ENCODE results near the gene MYRIP. TPM values are rescaled to one million over a fixed set of nuclear protein-coding genes. Genes with fewer than 3 reads are reported as not detected.
A peak's percentile ranks its signal among the peaks of the same experiment; 100 is the strongest.

MYRIP gene
- total and polyA plus RNA-seq, 2 experiments from 2014 or later = 1.5 to 1.8 TPM

DNA sequence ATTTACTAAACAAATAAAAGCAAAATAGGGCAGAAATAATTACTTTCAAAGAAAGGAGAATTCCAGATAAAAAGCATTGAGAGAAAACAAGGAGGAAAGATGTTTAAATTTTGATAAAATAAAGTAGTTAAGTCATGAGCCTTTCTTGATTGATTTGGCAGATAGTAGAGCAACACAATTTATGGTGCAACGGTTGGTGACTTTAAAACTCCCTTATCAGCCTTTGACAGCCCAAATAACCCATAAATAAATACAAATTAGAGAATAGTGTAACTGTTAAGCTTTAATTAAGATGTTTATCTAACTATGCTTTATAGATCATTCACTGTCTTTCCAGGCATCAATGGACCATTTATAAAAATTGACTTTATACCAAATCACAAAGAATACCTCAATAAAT lies 446.1 kb downstream of the MYRIP start:
- ATAC-seq (no peak), DNase-seq (ENCODE audit: low spot score) (no peak)
- Mint-ChIP-seq H3K9me3 (no peaks in the 10 kb centered on the region), H3K4me3 (no peak overlapping the region), H3K4me1 (peaks cover 10% of the 10 kb centered on the region), H3K27me3 (ENCODE audit: insufficient read depth, low read depth, poor library complexity) (no peaks in the 10 kb centered on the region), H3K36me3 (ENCODE audit: low read depth) (no peaks in the 10 kb centered on the region), H3K27ac (peak overlapping the region; percentile 73; the same call in 1 of the 2 replicates)
- Histone ChIP-seq H3F3A (replicated peaks; ENCODE audit: low read depth) (no peaks in the 10 kb centered on the region), H3K27me3 (ENCODE audit: insufficient read depth) (no peaks in the 10 kb centered on the region), H3K27ac (ENCODE audit: low read depth) (no peak overlapping the region), H3K36me3 (ENCODE audit: insufficient read depth) (no peaks in the 10 kb centered on the region), H4K20me1 (replicated peaks; ENCODE audit: insufficient read depth) (no peaks in the 10 kb centered on the region), H3K9me2 (ENCODE audit: insufficient read depth) (no peaks in the 10 kb centered on the region), H3K4me3 (no peak overlapping the region), H3K4me1 (ENCODE audit: insufficient read depth) (peaks cover 15% of the 10 kb centered on the region), H3K4me2 (no peak overlapping the region), H3K79me2 (replicated peaks; ENCODE audit: insufficient read depth) (no peaks in the 10 kb centered on the region), H2AFZ (no peak overlapping the region)
- TF ChIP-seq STAT1 (IDR thresholded peaks at IDR 0.05; ENCODE audit: unreplicated experiment) (no peak), NANOG (IDR thresholded peaks at IDR 0.05; ENCODE audit: borderline replicate concordance) (no peak), EZH2 (IDR thresholded peaks at IDR 0.05; ENCODE audit: low read depth, unreplicated experiment) (no peak), CREB1 (CRISPR knock-in tag; IDR thresholded peaks at IDR 0.05; ENCODE audit: low read depth) (no peak), CTCF (conservative IDR thresholded peaks at IDR 0.05; ENCODE audit: low read depth in 2 of 2) (no peak)
- TF ChIP-seq, protein P1, sequence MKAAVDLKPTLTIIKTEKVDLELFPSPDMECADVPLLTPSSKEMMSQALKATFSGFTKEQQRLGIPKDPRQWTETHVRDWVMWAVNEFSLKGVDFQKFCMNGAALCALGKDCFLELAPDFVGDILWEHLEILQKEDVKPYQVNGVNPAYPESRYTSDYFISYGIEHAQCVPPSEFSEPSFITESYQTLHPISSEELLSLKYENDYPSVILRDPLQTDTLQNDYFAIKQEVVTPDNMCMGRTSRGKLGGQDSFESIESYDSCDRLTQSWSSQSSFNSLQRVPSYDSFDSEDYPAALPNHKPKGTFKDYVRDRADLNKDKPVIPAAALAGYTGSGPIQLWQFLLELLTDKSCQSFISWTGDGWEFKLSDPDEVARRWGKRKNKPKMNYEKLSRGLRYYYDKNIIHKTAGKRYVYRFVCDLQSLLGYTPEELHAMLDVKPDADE (IDR thresholded peaks at IDR 0.05) = no peak
- TF ChIP-seq, protein P2, sequence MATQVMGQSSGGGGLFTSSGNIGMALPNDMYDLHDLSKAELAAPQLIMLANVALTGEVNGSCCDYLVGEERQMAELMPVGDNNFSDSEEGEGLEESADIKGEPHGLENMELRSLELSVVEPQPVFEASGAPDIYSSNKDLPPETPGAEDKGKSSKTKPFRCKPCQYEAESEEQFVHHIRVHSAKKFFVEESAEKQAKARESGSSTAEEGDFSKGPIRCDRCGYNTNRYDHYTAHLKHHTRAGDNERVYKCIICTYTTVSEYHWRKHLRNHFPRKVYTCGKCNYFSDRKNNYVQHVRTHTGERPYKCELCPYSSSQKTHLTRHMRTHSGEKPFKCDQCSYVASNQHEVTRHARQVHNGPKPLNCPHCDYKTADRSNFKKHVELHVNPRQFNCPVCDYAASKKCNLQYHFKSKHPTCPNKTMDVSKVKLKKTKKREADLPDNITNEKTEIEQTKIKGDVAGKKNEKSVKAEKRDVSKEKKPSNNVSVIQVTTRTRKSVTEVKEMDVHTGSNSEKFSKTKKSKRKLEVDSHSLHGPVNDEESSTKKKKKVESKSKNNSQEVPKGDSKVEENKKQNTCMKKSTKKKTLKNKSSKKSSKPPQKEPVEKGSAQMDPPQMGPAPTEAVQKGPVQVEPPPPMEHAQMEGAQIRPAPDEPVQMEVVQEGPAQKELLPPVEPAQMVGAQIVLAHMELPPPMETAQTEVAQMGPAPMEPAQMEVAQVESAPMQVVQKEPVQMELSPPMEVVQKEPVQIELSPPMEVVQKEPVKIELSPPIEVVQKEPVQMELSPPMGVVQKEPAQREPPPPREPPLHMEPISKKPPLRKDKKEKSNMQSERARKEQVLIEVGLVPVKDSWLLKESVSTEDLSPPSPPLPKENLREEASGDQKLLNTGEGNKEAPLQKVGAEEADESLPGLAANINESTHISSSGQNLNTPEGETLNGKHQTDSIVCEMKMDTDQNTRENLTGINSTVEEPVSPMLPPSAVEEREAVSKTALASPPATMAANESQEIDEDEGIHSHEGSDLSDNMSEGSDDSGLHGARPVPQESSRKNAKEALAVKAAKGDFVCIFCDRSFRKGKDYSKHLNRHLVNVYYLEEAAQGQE (IDR thresholded peaks at IDR 0.05; ENCODE audit: unreplicated experiment) = no peak

- Mint-ChIP-seq H3K36me3 (ENCODE audit: low read depth) (no peaks in the 10 kb centered on the region), H3K4me3 (no peak overlapping the region), H3K27me3 (ENCODE audit: insufficient read depth, low read depth, poor library complexity) (no peaks in the 10 kb centered on the region), H3K27ac (no peak overlapping the region), H3K4me1 (peaks cover 10% of the 10 kb centered on the region), H3K9me3 (no peaks in the 10 kb centered on the region)
- no peak for ATAC-seq
- Histone ChIP-seq H3F3A (replicated peaks; ENCODE audit: low read depth) (no peaks in the 10 kb centered on the region), H3K4me1 (ENCODE audit: insufficient read depth) (peaks cover 15% of the 10 kb centered on the region), H3K27ac (ENCODE audit: low read depth) (no peak overlapping the region), H2AFZ (no peak overlapping the region), H3K4me2 (no peak overlapping the region), H4K20me1 (replicated peaks; ENCODE audit: insufficient read depth) (no peaks in the 10 kb centered on the region), H3K9me2 (ENCODE audit: insufficient read depth) (no peaks in the 10 kb centered on the region), H3K27me3 (ENCODE audit: insufficient read depth) (no peaks in the 10 kb centered on the region), H3K36me3 (ENCODE audit: insufficient read depth) (no peaks in the 10 kb centered on the region), H3K79me2 (replicated peaks; ENCODE audit: insufficient read depth) (no peaks in the 10 kb centered on the region), H3K4me3 (no peak overlapping the region)
- no peak for DNase-seq (ENCODE audit: low spot score)
- TF ChIP-seq, protein P2 (IDR thresholded peaks at IDR 0.05; ENCODE audit: unreplicated experiment) = no peak
- TF ChIP-seq CTCF (conservative IDR thresholded peaks at IDR 0.05; ENCODE audit: low read depth in 2 of 2) = no peak
- no peak for TF ChIP-seq NANOG (IDR thresholded peaks at IDR 0.05; ENCODE audit: borderline replicate concordance)
- TF ChIP-seq, protein P1 (IDR thresholded peaks at IDR 0.05) = no peak
- no peak for TF ChIP-seq POLR2AphosphoS5 (IDR thresholded peaks at IDR 0.05; ENCODE audit: low read depth)
- no peak for TF ChIP-seq EZH2 (IDR thresholded peaks at IDR 0.05; ENCODE audit: low read depth, unreplicated experiment)
- no peak for TF ChIP-seq ZNF114 (CRISPR knock-in tag; IDR thresholded peaks at IDR 0.05)
- no peak for TF ChIP-seq EZH2phosphoT487 (IDR thresholded peaks at IDR 0.05; ENCODE audit: unreplicated experiment)
Observed at GRCh38 chr3:40258064-40258463, 448.7 kb downstream of the MYRIP start.
